Endothelial cell of coronary artery (primary cell): ENCODE measurements around the gene ADCY7. TPM values are rescaled to one million over a fixed set of nuclear protein-coding genes. Genes with fewer than 3 reads are reported as not detected.

Experiments
- total RNA-seq: library from RNA; depleted of rRNA; stranded (reverse); fragments of >200 nt; gene quantifications from 2 replicates; pipeline ENCODE4 v1.2.3, GENCODE V29; 2014

The ADCY7 gene
- total RNA-seq: 8.3 and 43.4 TPM in 2 replicates

GRCh38 chr16:50266337-50267091, at the start of gene ADCY7:
ADCY7 (plus strand) TSS chr16:50266551; CDS start chr16:50288180, 21,629 bp downstream.

Other genes starting within 250 kb of the ADCY7 start
- 23.9 and 24.3 TPM in 2 replicates for gene CNEP1R1, start 241.3 kb upstream of the ADCY7 start, total RNA-seq
- 25.8 and 25.9 TPM in 2 replicates for gene HEATR3, start 200.6 kb upstream of the ADCY7 start, total RNA-seq
- 8.5 and 9.6 TPM in 2 replicates for gene TENT4B, start 113.2 kb upstream of the ADCY7 start, total RNA-seq
- 42.4 and 46.3 TPM in 2 replicates for gene BRD7, start 102.4 kb downstream of the ADCY7 start, total RNA-seq